Fibroblast of skin of right quadriceps (primary cell): ENCODE results near the gene CCNJL.

Experiments
- DNase-seq: peaks from one replicate; pipeline ENCODE4 v3.0.0-alpha.2; 2013

Gene CCNJL

GRCh38 chr5:160211352-160211751 is 101.0 kb downstream of the CCNJL start:
- DNase-seq: no peak

GRCh38 chr5:160210606-160211005 is 101.8 kb downstream of the CCNJL start:
- no peak for DNase-seq

- no peak for DNase-seq
These were observed 102.4 kb downstream of the CCNJL start for GRCh38 chr5:160209917-160210316.

- DNase-seq: no peak
These were observed 105.3 kb downstream of the CCNJL start for GRCh38 chr5:160207061-160207460.
